ENCODE data around the gene TLL2.

DNA sequence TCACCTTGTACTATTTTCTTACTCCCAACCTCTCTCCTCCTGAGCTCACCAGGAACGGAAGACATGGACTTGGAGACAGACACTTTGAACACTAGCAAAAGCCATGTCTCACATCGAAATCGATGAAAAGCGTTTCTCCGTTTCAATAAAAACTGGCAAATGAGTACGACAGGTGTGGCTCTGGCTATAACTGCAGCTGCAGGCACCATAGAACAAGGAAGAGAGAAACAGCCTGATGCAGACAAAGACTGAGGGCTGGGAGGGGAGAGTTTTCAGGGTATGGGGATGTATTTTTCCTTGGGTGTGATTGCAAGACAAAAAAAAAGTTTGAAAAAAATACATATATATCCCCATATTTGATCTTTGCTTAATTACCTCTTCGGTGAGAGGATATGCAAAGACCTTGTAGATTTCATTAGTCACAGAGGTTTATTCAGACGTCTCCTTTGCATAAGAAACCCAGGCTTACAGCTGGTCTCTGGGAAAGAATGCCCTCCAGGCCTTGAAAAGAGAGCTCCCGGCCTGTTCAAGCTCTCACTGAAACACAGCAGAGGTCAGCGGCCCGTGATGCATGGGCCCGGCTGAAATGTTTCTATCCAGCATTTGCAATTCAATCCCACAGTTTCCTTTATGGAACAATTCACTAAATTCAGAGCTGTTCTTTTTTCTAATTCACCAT, 63.1 kb downstream of the TLL2 start:
- TF ChIP-seq, protein P1, sequence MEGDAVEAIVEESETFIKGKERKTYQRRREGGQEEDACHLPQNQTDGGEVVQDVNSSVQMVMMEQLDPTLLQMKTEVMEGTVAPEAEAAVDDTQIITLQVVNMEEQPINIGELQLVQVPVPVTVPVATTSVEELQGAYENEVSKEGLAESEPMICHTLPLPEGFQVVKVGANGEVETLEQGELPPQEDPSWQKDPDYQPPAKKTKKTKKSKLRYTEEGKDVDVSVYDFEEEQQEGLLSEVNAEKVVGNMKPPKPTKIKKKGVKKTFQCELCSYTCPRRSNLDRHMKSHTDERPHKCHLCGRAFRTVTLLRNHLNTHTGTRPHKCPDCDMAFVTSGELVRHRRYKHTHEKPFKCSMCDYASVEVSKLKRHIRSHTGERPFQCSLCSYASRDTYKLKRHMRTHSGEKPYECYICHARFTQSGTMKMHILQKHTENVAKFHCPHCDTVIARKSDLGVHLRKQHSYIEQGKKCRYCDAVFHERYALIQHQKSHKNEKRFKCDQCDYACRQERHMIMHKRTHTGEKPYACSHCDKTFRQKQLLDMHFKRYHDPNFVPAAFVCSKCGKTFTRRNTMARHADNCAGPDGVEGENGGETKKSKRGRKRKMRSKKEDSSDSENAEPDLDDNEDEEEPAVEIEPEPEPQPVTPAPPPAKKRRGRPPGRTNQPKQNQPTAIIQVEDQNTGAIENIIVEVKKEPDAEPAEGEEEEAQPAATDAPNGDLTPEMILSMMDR (IDR thresholded peaks at IDR 0.05) = no peak
- no peak for TF ChIP-seq POLR2A (IDR thresholded peaks at IDR 0.05)
